HL-60 (cell line): ENCODE data around the gene NLRP4.

Source experiments
- CTCF ChIP-seq: IDR thresholded peaks from one replicate; pipeline ENCODE4 v1.5.1; 2011; ENCODE audit warnings: low read length, control low read depth, inconsistent platforms; ENCODE audit not compliant: insufficient read depth
- REST ChIP-seq: IDR thresholded peaks from 2 replicates; pipeline ENCODE4 v1.6.1; 2012; ENCODE audit warnings: low read depth; ENCODE audit not compliant: insufficient replicate concordance

- no peak for TF ChIP-seq CTCF
- TF ChIP-seq REST = no peak
These were observed 87.2 kb downstream of the NLRP4 start for GRCh38 chr19:55923556-55923955.
